NCI-H82 (cell line): ENCODE results near the gene LRP2.
"Not testable (repeated sequence)": the region's sequence is repeated elsewhere in the genome, so short reads cannot be mapped to it uniquely, and the experiment has no call there.

Experiments
- DNase-seq: peaks from one replicate; lab custom pipeline; 2025; lab: John Stamatoyannopoulos, UW

The LRP2 gene

GRCh38 chr2:169301596-169302335 is 60.6 kb downstream of the LRP2 start:
- no peak for DNase-seq

- no peak for DNase-seq
These were observed 61.5 kb downstream of the LRP2 start for GRCh38 chr2:169300636-169301530.

- DNase-seq: no peak
These were observed 64.3 kb downstream of the LRP2 start for GRCh38 chr2:169298007-169298406.

- DNase-seq: no peak
These were observed 68.2 kb downstream of the LRP2 start for GRCh38 chr2:169294001-169294675.

- no peak for DNase-seq
These were observed 70.8 kb downstream of the LRP2 start for GRCh38 chr2:169291517-169291916.

GRCh38 chr2:169290433-169290832 is 71.9 kb downstream of the LRP2 start:
- no peak for DNase-seq

- no peak for DNase-seq
These were observed 74.7 kb downstream of the LRP2 start for GRCh38 chr2:169287666-169288065.

- DNase-seq: no peak
These were observed 75.6 kb downstream of the LRP2 start for GRCh38 chr2:169286624-169287231.

GRCh38 chr2:169285531-169286235 is 76.7 kb downstream of the LRP2 start:
- DNase-seq: no peak

GRCh38 chr2:169280502-169280901 is 81.8 kb downstream of the LRP2 start:
- no peak for DNase-seq

GRCh38 chr2:169275696-169276444 is 86.5 kb downstream of the LRP2 start:
- no peak for DNase-seq

GRCh38 chr2:169272010-169272409 is 90.3 kb downstream of the LRP2 start:
- no peak for DNase-seq

GRCh38 chr2:169270574-169270973 is 91.8 kb downstream of the LRP2 start:
- not testable (repeated sequence) for DNase-seq

- no peak for DNase-seq
These were observed 96.7 kb downstream of the LRP2 start for GRCh38 chr2:169265591-169265990.

GRCh38 chr2:169260846-169261642 is 101.3 kb downstream of the LRP2 start:
- no peak for DNase-seq

- peak; percentile 14 for DNase-seq
These were observed 102.1 kb downstream of the LRP2 start for GRCh38 chr2:169260246-169260645.

GRCh38 chr2:169259402-169259801 is 102.9 kb downstream of the LRP2 start:
- no peak for DNase-seq

GRCh38 chr2:169258045-169258601 is 104.2 kb downstream of the LRP2 start:
- DNase-seq: no peak

GRCh38 chr2:169254774-169255173 is 107.6 kb downstream of the LRP2 start:
- DNase-seq: no peak

- no peak for DNase-seq
These were observed 115.1 kb downstream of the LRP2 start for GRCh38 chr2:169247211-169247610.
